ENCODE measurements around the gene DIP2C.
"Not testable (repeated sequence)": the region's sequence is repeated elsewhere in the genome, so short reads cannot be mapped to it uniquely, and the experiment has no call there.

Gene DIP2C

GRCh38 chr10:609262-609658 lies 80.2 kb downstream of the DIP2C start:
- no peak for DNase-seq

GRCh38 chr10:608331-609261 lies 80.9 kb downstream of the DIP2C start:
- no peak for DNase-seq

- DNase-seq, result no peak
Measured at GRCh38 chr10:607545-608185, 81.8 kb downstream of the DIP2C start.

GRCh38 chr10:606762-607544 lies 82.5 kb downstream of the DIP2C start:
- no peak for DNase-seq

- DNase-seq, result no peak
Measured at GRCh38 chr10:605632-606325, 83.7 kb downstream of the DIP2C start.

GRCh38 chr10:604716-605631 lies 84.5 kb downstream of the DIP2C start:
- no peak for DNase-seq

- DNase-seq, result no peak
Measured at GRCh38 chr10:603745-604144, 85.7 kb downstream of the DIP2C start.

- DNase-seq, result no peak
Measured at GRCh38 chr10:602391-603005, 87.0 kb downstream of the DIP2C start.

GRCh38 chr10:601660-601963 lies 87.9 kb downstream of the DIP2C start:
- no peak for DNase-seq

- DNase-seq, result no peak
Measured at GRCh38 chr10:600876-601659, 88.4 kb downstream of the DIP2C start.

- no peak for DNase-seq
Measured at GRCh38 chr10:600234-600633, 89.2 kb downstream of the DIP2C start.

- DNase-seq, result no peak
Measured at GRCh38 chr10:599767-600166, 89.7 kb downstream of the DIP2C start.

GRCh38 chr10:598415-599170 lies 90.9 kb downstream of the DIP2C start:
- no peak for DNase-seq

- no peak for DNase-seq
Measured at GRCh38 chr10:597976-598375, 91.5 kb downstream of the DIP2C start.

- no peak for DNase-seq
Measured at GRCh38 chr10:596725-597345, 92.6 kb downstream of the DIP2C start.

GRCh38 chr10:596131-596530 lies 93.3 kb downstream of the DIP2C start:
- DNase-seq, result not testable (repeated sequence)

- no peak for DNase-seq
Measured at GRCh38 chr10:595473-595872, 94.0 kb downstream of the DIP2C start.

GRCh38 chr10:594584-595270 lies 94.7 kb downstream of the DIP2C start:
- DNase-seq, result no peak

All from activated CD4-positive, alpha-beta T cell treated with anti-CD3 and anti-CD28 coated beads, Interleukin-2, amount 50 U/mL, for 1 hour (primary cell).